ENCODE measurements around the gene NAV3.
A peak's percentile ranks its signal among the peaks of the same experiment; 100 is the strongest.
"Not testable (repeated sequence)": the region's sequence is repeated elsewhere in the genome, so short reads cannot be mapped to it uniquely, and the experiment has no call there.

The NAV3 gene

DNA sequence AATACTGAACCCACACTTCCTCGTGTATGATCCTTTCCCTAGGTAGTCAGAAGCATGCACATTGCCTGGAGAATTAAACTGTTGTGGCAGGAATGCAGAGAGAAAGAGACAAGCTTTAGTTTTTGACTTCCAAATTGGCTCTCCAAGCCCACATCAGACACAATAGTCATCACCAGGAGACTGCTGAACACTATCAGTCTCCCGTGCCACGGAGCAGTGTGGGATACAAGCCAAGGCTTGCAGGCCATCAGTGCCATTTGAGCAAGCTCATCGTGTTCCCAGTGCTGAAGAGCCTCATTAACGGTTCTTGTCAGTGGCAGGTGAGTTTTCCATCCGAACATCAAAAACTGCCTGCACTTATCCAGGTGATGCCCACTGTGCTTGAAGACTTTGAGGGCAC lies 410.8 kb downstream of the NAV3 start:
- FAIRE-seq (no peak), DNase-seq (ENCODE audit: insufficient read length, low spot score) (no peak)
- TF ChIP-seq PAX5 (IDR thresholded peaks at IDR 0.05; ENCODE audit: insufficient read depth, low read length, severe bottlenecking) (no peak), POLR2A (IDR thresholded peaks at IDR 0.05; ENCODE audit: low read depth, low read length) (no peak), POLR2AphosphoS5 (IDR thresholded peaks at IDR 0.05; ENCODE audit: low read depth, low read length) (no peak), TAF1 (IDR thresholded peaks at IDR 0.05; ENCODE audit: low read depth, low read length) (no peak), POU2F2 (IDR thresholded peaks at IDR 0.05; ENCODE audit: low read depth, low read length) (no peak), SPI1 (IDR thresholded peaks at IDR 0.05; ENCODE audit: low read depth, low read length) (no peak)

DNA sequence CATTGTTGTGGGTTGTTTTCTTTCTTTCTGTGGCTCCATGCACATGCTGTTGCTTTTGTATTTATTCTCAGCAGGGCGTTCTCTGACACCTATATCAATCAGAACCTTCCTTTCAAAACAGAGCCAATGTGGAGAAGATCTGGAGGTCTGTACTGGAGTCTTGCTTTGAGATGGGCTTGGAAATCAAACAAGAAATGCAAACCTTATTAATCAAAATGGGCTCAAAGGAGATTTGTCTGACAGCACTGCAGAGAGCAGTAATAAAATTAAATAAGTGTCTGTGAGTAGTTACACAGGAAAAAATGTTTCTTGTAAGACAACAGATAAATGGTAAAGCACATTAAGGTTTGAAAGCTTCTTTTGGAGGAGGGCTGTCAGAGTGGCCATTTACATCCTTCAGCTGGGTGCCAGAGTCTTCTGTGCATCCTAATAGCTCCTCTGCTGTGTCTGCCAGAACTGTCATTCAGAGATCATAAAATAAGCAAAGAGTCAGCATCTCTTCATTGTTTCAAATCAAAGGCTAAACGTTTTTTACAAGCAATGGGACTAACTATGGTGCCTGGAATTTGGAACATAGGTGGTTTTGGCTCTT lies 414.3 kb downstream of the NAV3 start:
- TF ChIP-seq POLR2AphosphoS5 (IDR thresholded peaks at IDR 0.05; ENCODE audit: low read depth, low read length), result no peak
- TF ChIP-seq TAF1 (IDR thresholded peaks at IDR 0.05; ENCODE audit: low read depth, low read length), result no peak
- TF ChIP-seq POU2F2 (IDR thresholded peaks at IDR 0.05; ENCODE audit: low read depth, low read length), result no peak
- no peak for TF ChIP-seq POLR2A (IDR thresholded peaks at IDR 0.05; ENCODE audit: low read depth, low read length)
- no peak for TF ChIP-seq PAX5 (IDR thresholded peaks at IDR 0.05; ENCODE audit: insufficient read depth, low read length, severe bottlenecking)
- no peak for DNase-seq (ENCODE audit: insufficient read length, low spot score)
- FAIRE-seq, result no peak

DNA sequence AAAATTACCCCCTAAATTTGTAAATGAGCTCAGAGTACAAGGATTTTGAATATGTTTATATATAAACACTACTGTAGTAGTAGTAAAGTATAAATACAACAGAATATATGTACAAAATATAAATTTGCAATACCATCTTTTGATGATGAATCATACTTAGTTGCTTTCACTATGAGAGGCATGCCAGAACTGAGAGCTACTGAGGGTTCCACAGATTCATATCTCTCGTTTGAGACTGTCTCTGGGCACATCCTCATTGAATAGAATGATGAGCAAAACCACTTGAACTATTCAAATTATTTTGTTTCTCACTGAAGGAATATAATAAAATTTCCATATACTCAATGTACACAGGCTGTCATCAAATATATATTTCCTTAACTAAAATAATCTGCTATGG lies 417.6 kb downstream of the NAV3 start:
- FAIRE-seq (no peak), DNase-seq (ENCODE audit: insufficient read length, low spot score) (no peak)
- TF ChIP-seq SPI1 (IDR thresholded peaks at IDR 0.05; ENCODE audit: low read depth, low read length) (no peak), POLR2AphosphoS5 (IDR thresholded peaks at IDR 0.05; ENCODE audit: low read depth, low read length) (no peak), POU2F2 (IDR thresholded peaks at IDR 0.05; ENCODE audit: low read depth, low read length) (no peak), POLR2A (IDR thresholded peaks at IDR 0.05; ENCODE audit: low read depth, low read length) (no peak), PAX5 (IDR thresholded peaks at IDR 0.05; ENCODE audit: insufficient read depth, low read length, severe bottlenecking) (no peak), TAF1 (IDR thresholded peaks at IDR 0.05; ENCODE audit: low read depth, low read length) (no peak)

DNA sequence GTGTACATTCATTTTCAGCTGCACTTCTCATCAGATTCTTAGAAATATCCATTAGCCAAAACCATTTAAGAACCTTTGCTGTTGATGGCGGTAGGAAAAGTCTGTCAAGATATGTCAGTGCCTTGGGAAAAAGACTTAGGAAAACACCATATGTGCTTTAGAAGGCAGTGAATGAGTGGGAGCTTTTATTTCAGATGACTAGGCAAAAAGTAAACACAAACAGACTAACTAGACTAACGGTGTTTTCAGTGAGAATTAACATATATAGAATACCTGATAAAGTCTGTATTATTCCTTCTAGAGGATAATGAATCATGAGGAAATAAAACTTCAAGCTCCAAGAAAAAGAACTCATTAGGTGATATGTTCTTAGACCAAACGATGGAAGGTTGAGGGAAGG lies 418.9 kb downstream of the NAV3 start:
- DNase-seq (ENCODE audit: insufficient read length, low spot score) (no peak), FAIRE-seq (no peak)
- TF ChIP-seq POU2F2 (IDR thresholded peaks at IDR 0.05; ENCODE audit: low read depth, low read length) (no peak), POLR2AphosphoS5 (IDR thresholded peaks at IDR 0.05; ENCODE audit: low read depth, low read length) (no peak), TAF1 (IDR thresholded peaks at IDR 0.05; ENCODE audit: low read depth, low read length) (no peak), POLR2A (IDR thresholded peaks at IDR 0.05; ENCODE audit: low read depth, low read length) (no peak), SPI1 (IDR thresholded peaks at IDR 0.05; ENCODE audit: low read depth, low read length) (no peak), PAX5 (IDR thresholded peaks at IDR 0.05; ENCODE audit: insufficient read depth, low read length, severe bottlenecking) (no peak)

DNA sequence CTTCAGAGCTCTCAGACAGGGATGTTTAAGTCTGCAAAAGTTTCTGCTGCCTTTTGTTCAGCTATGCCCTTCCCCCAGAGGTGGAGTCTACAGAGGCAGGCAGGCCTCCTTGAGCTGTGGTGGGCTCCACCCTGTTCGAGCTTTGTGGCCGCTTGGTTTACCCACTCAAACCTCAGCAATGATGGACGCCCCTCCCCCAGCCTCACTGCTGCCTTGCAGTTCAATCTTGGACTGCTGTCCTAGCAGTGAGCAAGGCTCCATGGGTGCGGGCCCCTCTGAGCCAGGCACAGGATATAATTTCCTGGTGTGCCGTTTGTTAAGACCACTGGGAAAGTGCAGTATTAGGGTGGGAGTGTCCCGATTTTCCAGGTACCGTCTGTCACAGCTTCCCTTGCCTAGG lies 427.0 kb downstream of the NAV3 start:
- not testable (repeated sequence) for FAIRE-seq; DNase-seq (ENCODE audit: insufficient read length, low spot score)

DNA sequence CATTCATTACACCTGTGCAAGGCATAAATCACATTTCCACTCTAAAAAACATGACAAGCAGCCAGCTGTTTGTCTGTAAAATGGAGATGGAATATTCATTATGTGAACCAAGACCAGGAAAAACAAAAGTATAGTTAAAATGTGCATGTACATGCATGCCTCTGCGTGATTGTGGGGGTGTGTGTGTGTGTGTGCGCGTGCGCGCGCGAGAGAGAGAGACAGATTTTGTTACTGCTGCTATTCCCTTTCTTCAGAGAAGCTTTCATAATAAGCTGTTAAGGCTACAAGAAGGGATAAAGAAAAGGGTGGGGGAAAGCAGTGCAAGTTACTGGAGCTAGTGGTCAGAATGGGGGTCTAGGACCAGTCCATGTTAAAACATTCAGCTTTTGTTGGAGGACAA lies 430.3 kb downstream of the NAV3 start:
- FAIRE-seq (peak; percentile 45), DNase-seq (ENCODE audit: insufficient read length, low spot score) (no peak)

DNA sequence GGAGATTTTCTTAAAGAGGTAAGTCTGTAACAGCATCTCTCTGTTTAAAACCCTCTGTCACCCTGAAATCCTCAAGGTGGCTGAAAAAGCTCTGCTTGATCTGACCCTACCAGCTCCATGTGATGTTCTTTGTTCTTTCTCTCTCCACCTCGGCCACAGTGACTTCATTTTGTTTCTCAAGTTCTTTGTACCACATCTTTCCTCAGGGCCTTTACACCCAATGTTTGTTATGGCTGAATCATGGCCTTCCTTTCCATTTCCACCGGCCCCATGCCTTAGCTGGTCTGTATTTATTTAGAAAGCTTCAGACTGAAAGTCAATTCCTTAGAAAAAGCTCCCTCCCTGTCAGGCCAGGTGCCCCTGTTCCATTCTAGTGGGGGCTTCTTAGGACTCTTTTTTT lies 431.2 kb downstream of the NAV3 start:
- FAIRE-seq, result no peak
- no peak for TF ChIP-seq TAF1 (IDR thresholded peaks at IDR 0.05; ENCODE audit: low read depth, low read length)
- no peak for TF ChIP-seq POLR2A (IDR thresholded peaks at IDR 0.05; ENCODE audit: low read depth, low read length)
- TF ChIP-seq POLR2AphosphoS5 (IDR thresholded peaks at IDR 0.05; ENCODE audit: low read depth, low read length), result no peak
- no peak for TF ChIP-seq PAX5 (IDR thresholded peaks at IDR 0.05; ENCODE audit: insufficient read depth, low read length, severe bottlenecking)
- TF ChIP-seq SPI1 (IDR thresholded peaks at IDR 0.05; ENCODE audit: low read depth, low read length), result no peak
- TF ChIP-seq POU2F2 (IDR thresholded peaks at IDR 0.05; ENCODE audit: low read depth, low read length), result no peak
- DNase-seq (ENCODE audit: insufficient read length, low spot score), result no peak

More for the DNA sequence above, 430.3 kb downstream of the NAV3 start:
- TF ChIP-seq POLR2AphosphoS5 (IDR thresholded peaks at IDR 0.05; ENCODE audit: low read depth, low read length), result no peak
- no peak for TF ChIP-seq TAF1 (IDR thresholded peaks at IDR 0.05; ENCODE audit: low read depth, low read length)
- TF ChIP-seq PAX5 (IDR thresholded peaks at IDR 0.05; ENCODE audit: insufficient read depth, low read length, severe bottlenecking), result no peak
- no peak for TF ChIP-seq POU2F2 (IDR thresholded peaks at IDR 0.05; ENCODE audit: low read depth, low read length)
- TF ChIP-seq POLR2A (IDR thresholded peaks at IDR 0.05; ENCODE audit: low read depth, low read length), result no peak
- no peak for TF ChIP-seq SPI1 (IDR thresholded peaks at IDR 0.05; ENCODE audit: low read depth, low read length)
